Stimulated activated memory B cell treated with anti-CD40 and anti-IgM and Interleukin-4, amounts not matched to agents 10 μg/mL and 1 μg/mL and 100 μg/mL, for 72 hours (primary cell): ENCODE results near the gene PBX3.
A peak's percentile ranks its signal among the peaks of the same experiment; 100 is the strongest.

ENCODE experiments used
- ATAC-seq: fragments of 150-1000 bp; cut with Tn5 transposase; 2 replicates; pipeline ENCODE4 v1.10.0; 2021
- H3K27ac Mint-ChIP-seq: one replicate; pipeline ENCODE4 v1.8.0; 2022; ENCODE audit warnings: mild to moderate bottlenecking, mixed read lengths
- H3K27me3 Mint-ChIP-seq: one replicate; pipeline ENCODE4 v1.8.0; 2022; ENCODE audit warnings: mixed read lengths
- H3K36me3 Mint-ChIP-seq: one replicate; pipeline ENCODE4 v1.8.0; 2022; ENCODE audit warnings: mixed read lengths
- H3K4me1 Mint-ChIP-seq: one replicate; pipeline ENCODE4 v1.8.0; 2022; ENCODE audit warnings: mixed read lengths
- H3K4me3 Mint-ChIP-seq: one replicate; pipeline ENCODE4 v1.8.0; 2022; ENCODE audit warnings: mild to moderate bottlenecking, moderate library complexity, mixed read lengths
- H3K9me3 Mint-ChIP-seq: one replicate; pipeline ENCODE4 v1.8.0; 2022; ENCODE audit warnings: mixed read lengths

PBX3 gene

GRCh38 chr9:125974705-125975104 lies 227.5 kb downstream of the PBX3 start:
- H3K36me3 Mint-ChIP-seq, result no peaks in the 10 kb centered on the region
- H3K9me3 Mint-ChIP-seq, result peaks cover 12% of the 10 kb centered on the region
- H3K4me1 Mint-ChIP-seq, result peaks cover 6% of the 10 kb centered on the region
- no peaks in the 10 kb centered on the region for H3K27me3 Mint-ChIP-seq
- no peak overlapping the region for H3K4me3 Mint-ChIP-seq
- no peak for ATAC-seq
- H3K27ac Mint-ChIP-seq, result no peak overlapping the region

GRCh38 chr9:125977223-125977622 lies 230.1 kb downstream of the PBX3 start:
- H3K4me3 Mint-ChIP-seq, result no peak overlapping the region
- H3K27ac Mint-ChIP-seq, result no peak overlapping the region
- no peaks in the 10 kb centered on the region for H3K4me1 Mint-ChIP-seq
- no peaks in the 10 kb centered on the region for H3K27me3 Mint-ChIP-seq
- H3K9me3 Mint-ChIP-seq, result peaks cover 12% of the 10 kb centered on the region
- ATAC-seq, result no peak
- H3K36me3 Mint-ChIP-seq, result no peaks in the 10 kb centered on the region

DNA sequence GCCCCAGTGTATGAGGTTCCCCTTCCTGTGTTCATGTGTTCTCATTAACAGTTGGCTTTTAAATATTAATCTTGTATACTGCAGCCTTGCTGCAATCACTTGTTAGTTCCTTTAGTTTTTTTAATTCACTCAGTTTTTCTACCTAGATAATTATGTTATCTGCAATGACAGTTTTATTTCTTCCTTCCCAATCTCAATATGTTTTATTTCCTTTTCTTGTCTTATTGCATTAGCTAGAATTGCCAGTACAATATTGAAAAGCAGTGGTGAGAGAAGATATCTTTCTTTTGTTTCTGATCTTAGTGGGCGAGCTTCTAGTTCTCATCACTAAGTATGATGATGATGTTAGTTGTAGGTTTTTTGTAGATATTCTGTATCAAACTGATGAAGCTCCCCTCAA lies 232.2 kb downstream of the PBX3 start:
- Mint-ChIP-seq H3K9me3 (peaks cover 8% of the 10 kb centered on the region), H3K4me1 (no peaks in the 10 kb centered on the region), H3K27me3 (peaks cover 8% of the 10 kb centered on the region), H3K36me3 (no peaks in the 10 kb centered on the region), H3K4me3 (no peak overlapping the region), H3K27ac (no peak overlapping the region)
- no peak for ATAC-seq

DNA sequence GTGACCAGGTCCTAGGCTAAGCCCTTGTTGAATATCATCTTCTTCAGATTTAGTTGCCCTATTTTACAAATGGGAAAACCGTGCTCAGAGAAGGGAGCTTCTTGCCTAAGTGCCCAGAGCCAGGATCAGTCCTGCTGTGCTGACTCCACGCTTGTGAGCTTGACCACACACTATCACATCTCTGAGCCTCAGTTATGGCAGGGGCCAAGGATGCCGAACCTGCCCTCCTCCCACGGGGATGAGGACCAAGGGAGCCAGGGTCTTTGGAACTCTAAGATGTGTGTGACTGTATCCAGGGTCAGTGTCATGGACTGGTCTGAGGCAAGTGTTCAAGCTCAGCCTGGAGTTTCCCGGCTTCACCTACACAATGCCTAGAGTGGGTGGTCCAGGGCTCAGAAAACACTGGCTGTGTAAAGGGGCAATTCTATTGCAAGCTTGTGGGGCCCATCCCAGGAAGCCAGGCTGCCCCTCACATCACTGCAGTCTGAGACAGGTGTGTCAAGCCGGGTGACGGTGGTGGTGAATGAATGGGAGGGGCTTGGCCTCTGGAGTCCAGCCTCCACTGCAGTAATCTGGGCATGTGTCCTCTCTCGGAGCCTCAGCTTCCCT lies 235.7 kb downstream of the PBX3 start:
- Mint-ChIP-seq H3K36me3 (no peaks in the 10 kb centered on the region), H3K27ac (no peak overlapping the region), H3K27me3 (peaks cover 8% of the 10 kb centered on the region), H3K4me3 (no peak overlapping the region), H3K4me1 (no peaks in the 10 kb centered on the region), H3K9me3 (peaks cover 6% of the 10 kb centered on the region)
- ATAC-seq, result no peak

DNA sequence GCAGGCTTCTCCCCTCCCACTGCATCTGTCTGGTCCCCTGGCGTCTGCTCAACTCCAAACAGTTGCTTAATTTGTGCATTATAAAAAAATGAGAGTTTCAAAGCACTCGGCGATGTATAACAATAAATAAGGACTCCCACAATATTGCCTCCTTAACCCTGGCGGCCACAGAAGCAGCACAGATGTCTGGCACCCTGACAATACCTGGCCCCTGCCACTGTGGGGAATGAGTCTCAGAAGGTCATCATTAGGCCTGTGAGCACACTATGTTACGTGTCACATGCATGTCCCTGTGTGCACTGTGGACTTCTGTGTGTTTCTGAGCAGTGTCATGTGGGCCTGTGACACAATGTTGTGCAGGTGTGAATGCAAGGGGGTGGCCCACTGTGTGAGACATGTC lies 236.5 kb downstream of the PBX3 start:
- H3K27ac Mint-ChIP-seq, result no peak overlapping the region
- no peaks in the 10 kb centered on the region for H3K36me3 Mint-ChIP-seq
- no peak for ATAC-seq
- no peak overlapping the region for H3K4me3 Mint-ChIP-seq
- no peaks in the 10 kb centered on the region for H3K4me1 Mint-ChIP-seq
- peaks cover 6% of the 10 kb centered on the region for H3K9me3 Mint-ChIP-seq
- H3K27me3 Mint-ChIP-seq, result peaks cover 8% of the 10 kb centered on the region

- Mint-ChIP-seq H3K4me1 (no peaks in the 10 kb centered on the region), H3K9me3 (peaks cover 6% of the 10 kb centered on the region), H3K27me3 (peaks cover 8% of the 10 kb centered on the region), H3K36me3 (no peaks in the 10 kb centered on the region), H3K27ac (no peak overlapping the region), H3K4me3 (no peak overlapping the region)
- ATAC-seq, result no peak
Measured at GRCh38 chr9:125984461-125984860, 237.3 kb downstream of the PBX3 start.

- Mint-ChIP-seq H3K27ac (no peak overlapping the region), H3K4me3 (no peak overlapping the region), H3K4me1 (no peaks in the 10 kb centered on the region), H3K9me3 (peaks cover 6% of the 10 kb centered on the region), H3K27me3 (peaks cover 8% of the 10 kb centered on the region), H3K36me3 (no peaks in the 10 kb centered on the region)
- ATAC-seq, result no peak
Measured at GRCh38 chr9:125985142-125985997, 238.2 kb downstream of the PBX3 start.

GRCh38 chr9:125985998-125986655 lies 239.0 kb downstream of the PBX3 start:
- peaks cover 6% of the 10 kb centered on the region for H3K9me3 Mint-ChIP-seq
- H3K27me3 Mint-ChIP-seq, result peaks cover 8% of the 10 kb centered on the region
- H3K4me1 Mint-ChIP-seq, result no peaks in the 10 kb centered on the region
- no peak for ATAC-seq
- no peaks in the 10 kb centered on the region for H3K36me3 Mint-ChIP-seq
- H3K4me3 Mint-ChIP-seq, result no peak overlapping the region
- no peak overlapping the region for H3K27ac Mint-ChIP-seq

DNA sequence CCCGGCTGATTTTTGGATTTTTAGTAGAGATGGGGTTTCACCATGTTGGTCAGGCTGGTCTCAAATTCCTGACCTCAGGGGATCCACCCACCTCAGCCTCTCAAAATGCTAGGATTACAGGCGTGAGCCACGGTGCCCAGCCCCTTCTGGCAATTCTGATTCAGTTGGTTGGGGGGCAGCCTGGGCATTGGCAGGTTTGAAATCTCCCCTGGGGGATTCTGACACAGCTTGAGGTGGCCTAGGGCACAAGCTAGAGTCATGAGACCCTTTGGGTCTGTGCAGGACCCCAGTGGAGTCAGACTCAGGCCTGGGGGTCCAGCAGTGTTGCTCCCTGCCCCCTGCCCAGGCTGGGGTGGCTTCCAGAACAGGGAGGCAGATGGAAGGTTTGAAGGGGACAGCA lies 239.8 kb downstream of the PBX3 start:
- Mint-ChIP-seq H3K4me3 (no peak overlapping the region), H3K9me3 (peaks cover 6% of the 10 kb centered on the region), H3K27ac (no peak overlapping the region), H3K36me3 (no peaks in the 10 kb centered on the region), H3K27me3 (peaks cover 8% of the 10 kb centered on the region), H3K4me1 (no peaks in the 10 kb centered on the region)
- no peak for ATAC-seq

DNA sequence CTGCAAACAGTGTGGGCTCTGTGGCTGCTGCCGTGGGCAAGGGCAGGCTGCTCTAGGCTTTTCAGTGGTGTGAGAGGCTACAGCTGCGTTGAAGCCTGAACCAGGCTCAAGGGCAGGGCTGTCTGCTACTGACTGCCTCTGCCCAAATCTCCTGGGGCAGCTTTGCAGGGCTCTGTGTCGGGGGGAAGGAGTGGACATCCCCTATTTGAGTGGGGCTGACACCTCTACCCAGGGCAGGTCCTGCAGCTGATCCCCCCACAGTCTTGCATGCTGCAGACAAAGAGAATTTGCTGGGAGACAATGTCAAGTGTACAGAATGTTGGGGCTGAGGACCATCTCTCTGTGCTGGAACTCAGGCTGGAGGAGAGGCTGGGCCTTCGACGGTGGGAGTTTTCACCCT lies 240.2 kb downstream of the PBX3 start:
- Mint-ChIP-seq H3K4me3 (no peak overlapping the region), H3K4me1 (no peaks in the 10 kb centered on the region), H3K9me3 (peaks cover 6% of the 10 kb centered on the region), H3K36me3 (no peaks in the 10 kb centered on the region), H3K27ac (no peak overlapping the region), H3K27me3 (peaks cover 8% of the 10 kb centered on the region)
- no peak for ATAC-seq

DNA sequence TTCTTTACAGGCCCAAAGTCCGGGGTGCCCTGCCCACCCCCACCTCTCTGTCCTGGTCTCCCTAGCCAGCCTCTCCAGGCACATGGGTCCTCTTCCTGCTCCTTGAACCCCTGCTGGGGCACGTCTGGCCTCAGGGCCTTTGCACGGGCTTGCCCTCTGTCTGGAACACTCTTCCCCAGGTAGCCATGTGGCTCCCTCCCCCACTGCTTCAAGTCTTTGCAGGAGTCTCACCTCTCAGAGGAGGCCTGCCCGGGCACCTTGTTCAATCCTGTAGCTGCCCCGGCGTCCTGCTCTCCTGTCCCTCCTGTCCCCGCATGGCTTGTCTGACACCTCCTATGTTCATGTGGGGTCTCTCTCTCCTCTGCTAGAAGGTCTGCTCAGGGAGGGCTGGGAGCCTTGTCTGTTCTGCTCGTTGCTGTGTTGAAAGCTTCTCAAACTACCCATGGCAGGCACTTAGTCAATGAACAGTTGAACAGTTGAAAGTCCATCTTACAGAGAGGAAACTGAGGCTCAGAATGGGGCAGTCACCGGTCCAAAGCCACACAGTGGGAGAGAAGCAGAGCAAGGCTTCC lies 241.4 kb downstream of the PBX3 start:
- no peak overlapping the region for H3K4me3 Mint-ChIP-seq
- ATAC-seq, result no peak

DNA sequence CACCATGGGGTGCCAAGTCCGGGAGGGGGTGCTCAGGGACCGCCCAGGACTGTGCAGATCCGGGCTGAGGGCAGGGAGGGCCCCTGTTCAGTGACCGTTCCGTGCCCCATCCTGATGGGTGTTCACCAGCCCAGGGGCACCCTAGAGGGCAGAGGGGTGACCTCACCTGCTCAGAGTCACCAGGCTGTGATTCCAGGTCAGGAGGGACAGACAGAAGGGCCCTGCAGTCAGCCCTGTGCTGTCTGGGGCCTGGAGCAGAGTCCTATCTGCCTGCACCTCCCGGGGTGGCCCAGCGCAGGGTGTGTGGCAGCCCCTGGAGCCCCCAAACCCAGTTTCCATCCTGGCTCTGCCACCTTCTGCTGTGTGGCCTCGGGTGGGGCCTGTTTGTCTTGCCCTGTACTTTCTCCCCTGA lies 241.9 kb downstream of the PBX3 start:
- H3K36me3 Mint-ChIP-seq, result no peaks in the 10 kb centered on the region
- H3K4me3 Mint-ChIP-seq, result no peak overlapping the region
- ATAC-seq, result peak; percentile 40
- no peaks in the 10 kb centered on the region for H3K4me1 Mint-ChIP-seq
- no peaks in the 10 kb centered on the region for H3K27me3 Mint-ChIP-seq
- no peak overlapping the region for H3K27ac Mint-ChIP-seq
- peaks cover 6% of the 10 kb centered on the region for H3K9me3 Mint-ChIP-seq

More for the DNA sequence above, 241.4 kb downstream of the PBX3 start:
- no peaks in the 10 kb centered on the region for H3K36me3 Mint-ChIP-seq
- H3K27me3 Mint-ChIP-seq, result peaks cover 4% of the 10 kb centered on the region
- H3K27ac Mint-ChIP-seq, result no peak overlapping the region
- H3K9me3 Mint-ChIP-seq, result peaks cover 6% of the 10 kb centered on the region
- H3K4me1 Mint-ChIP-seq, result no peaks in the 10 kb centered on the region

GRCh38 chr9:125989524-125990180 lies 242.5 kb downstream of the PBX3 start:
- Mint-ChIP-seq H3K27me3 (no peaks in the 10 kb centered on the region), H3K27ac (no peak overlapping the region), H3K4me3 (no peak overlapping the region), H3K4me1 (no peaks in the 10 kb centered on the region), H3K9me3 (peaks cover 6% of the 10 kb centered on the region), H3K36me3 (no peaks in the 10 kb centered on the region)
- ATAC-seq, result no peak

GRCh38 chr9:125990186-125990792 lies 243.1 kb downstream of the PBX3 start:
- Mint-ChIP-seq H3K4me1 (no peaks in the 10 kb centered on the region), H3K27me3 (no peaks in the 10 kb centered on the region)

GRCh38 chr9:125990793-125991220 lies 243.6 kb downstream of the PBX3 start:
- Mint-ChIP-seq H3K4me3 (no peak overlapping the region), H3K27ac (no peak overlapping the region), H3K9me3 (no peaks in the 10 kb centered on the region), H3K4me1 (no peaks in the 10 kb centered on the region), H3K36me3 (no peaks in the 10 kb centered on the region), H3K27me3 (no peaks in the 10 kb centered on the region)
- ATAC-seq, result no peak

More at GRCh38 chr9:125990186-125990792, 243.1 kb downstream of the PBX3 start:
- Mint-ChIP-seq H3K9me3 (peaks cover 1% of the 10 kb centered on the region), H3K4me3 (no peak overlapping the region), H3K27ac (no peak overlapping the region), H3K36me3 (no peaks in the 10 kb centered on the region)
- ATAC-seq, result no peak
